IgD-negative memory B cell (primary cell): ENCODE results near the gene SNX22. TPM values are rescaled to one million over a fixed set of nuclear protein-coding genes. Genes with fewer than 3 reads are reported as not detected.

Experiments
- H3K27ac Mint-ChIP-seq, 3 donors: one replicate each; pipeline ENCODE4 v1.8.0; 2020 to 2022; ENCODE audit warnings: mild to moderate bottlenecking in 3 of 3, mixed read lengths in 3 of 3, moderate library complexity in 1 of 3
- H3K27me3 Mint-ChIP-seq: one replicate; pipeline ENCODE4 v1.8.0; 2021; ENCODE audit warnings: mixed read lengths
- H3K36me3 Mint-ChIP-seq: one replicate; pipeline ENCODE4 v1.8.0; 2020; ENCODE audit warnings: mild to moderate bottlenecking, mixed read lengths
- H3K4me1 Mint-ChIP-seq, 3 donors: one replicate each; pipeline ENCODE4 v1.8.0; 2020 to 2022; ENCODE audit warnings: mixed read lengths in 3 of 3, mild to moderate bottlenecking in 1 of 3
- H3K4me3 Mint-ChIP-seq, 4 donors: one replicate each; pipeline ENCODE4 v1.8.0; 2020 to 2022; ENCODE audit warnings: mild to moderate bottlenecking in 4 of 4, mixed read lengths in 4 of 4, moderate library complexity in 3 of 4
- H3K9me3 Mint-ChIP-seq, 3 donors: one replicate each; pipeline ENCODE4 v1.8.0; 2020 to 2021; ENCODE audit warnings: mixed read lengths in 3 of 3, mild to moderate bottlenecking in 1 of 3
- polyA plus RNA-seq: library from polyadenylated mRNA; unstranded; fragments of 300-500 nt; fragmentation: Illumina TruSeq; gene quantifications from one replicate; pipeline ENCODE4 v1.2.3, GENCODE V29; 2021

Gene SNX22
- polyA plus RNA-seq, 1 donor from 2014 or later = 55.3 TPM

- no peak overlapping the region for H3K27ac Mint-ChIP-seq
- no peaks in the 10 kb centered on the region for H3K9me3 Mint-ChIP-seq
- H3K27me3 Mint-ChIP-seq = no peaks in the 10 kb centered on the region
- H3K36me3 Mint-ChIP-seq = peaks cover 2% of the 10 kb centered on the region
- H3K4me1 Mint-ChIP-seq = peaks cover 0 to 2% (median 0%) of the 10 kb centered on the region in 3 donors
- H3K4me3 Mint-ChIP-seq = no peak overlapping the region
These were observed 36.1 kb downstream of the SNX22 start for GRCh38 chr15:64187396-64188191.

GRCh38 chr15:64191971-64192830 is 40.7 kb downstream of the SNX22 start:
- no peak overlapping the region for H3K4me3 Mint-ChIP-seq
- H3K4me1 Mint-ChIP-seq = peaks cover 0 to 2% (median 1%) of the 10 kb centered on the region in 3 donors
- H3K27ac Mint-ChIP-seq = no peak overlapping the region
- H3K36me3 Mint-ChIP-seq = peaks cover 4% of the 10 kb centered on the region
- H3K9me3 Mint-ChIP-seq = no peaks in the 10 kb centered on the region
- no peaks in the 10 kb centered on the region for H3K27me3 Mint-ChIP-seq

- H3K27me3 Mint-ChIP-seq = no peaks in the 10 kb centered on the region
- no peak overlapping the region for H3K4me3 Mint-ChIP-seq
These were observed 42.4 kb downstream of the SNX22 start for GRCh38 chr15:64193971-64194370.

GRCh38 chr15:64197425-64197824 is 45.9 kb downstream of the SNX22 start:
- Mint-ChIP-seq H3K27me3 (no peaks in the 10 kb centered on the region), H3K9me3 (no peaks in the 10 kb centered on the region), H3K36me3 (peaks cover 5% of the 10 kb centered on the region), H3K4me3 (no peak overlapping the region), H3K27ac (no peak overlapping the region), H3K4me1 (peaks cover 0 to 1% (median 0%) of the 10 kb centered on the region in 3 donors)

More at GRCh38 chr15:64193971-64194370, 42.4 kb downstream of the SNX22 start:
- peaks cover 0 to 1% (median 0%) of the 10 kb centered on the region in 3 donors for H3K4me1 Mint-ChIP-seq
- H3K9me3 Mint-ChIP-seq = no peaks in the 10 kb centered on the region
- peaks cover 2% of the 10 kb centered on the region for H3K36me3 Mint-ChIP-seq
- H3K27ac Mint-ChIP-seq = no peak overlapping the region

GRCh38 chr15:64205202-64205601 is 53.7 kb downstream of the SNX22 start:
- Mint-ChIP-seq H3K27me3 (no peaks in the 10 kb centered on the region), H3K4me1 (no peaks in the 10 kb centered on the region), H3K27ac (no peak overlapping the region), H3K36me3 (peaks cover 6% of the 10 kb centered on the region), H3K4me3 (no peak overlapping the region), H3K9me3 (no peaks in the 10 kb centered on the region)

Other genes starting within 250 kb of the SNX22 start
- gene DAPK2, start 105.2 kb upstream of the SNX22 start, polyA plus RNA-seq = 7.7 TPM
- gene CIAO2A, start 57.9 kb upstream of the SNX22 start, polyA plus RNA-seq = 218 TPM
- gene SNX1, start 55.7 kb upstream of the SNX22 start, polyA plus RNA-seq = 59.6 TPM
- gene PPIB, start 11.3 kb downstream of the SNX22 start, polyA plus RNA-seq = 591 TPM
- 15.3 TPM for gene CSNK1G1, start 204.4 kb downstream of the SNX22 start, polyA plus RNA-seq
- gene PCLAF, start 229.7 kb downstream of the SNX22 start, polyA plus RNA-seq = 1.4 TPM
- 23.3 TPM for gene TRIP4, start 236.1 kb downstream of the SNX22 start, polyA plus RNA-seq